IMR-90 (cell line): ENCODE data around the gene AUTS2. TPM values are rescaled to one million over a fixed set of nuclear protein-coding genes. Genes with fewer than 3 reads are reported as not detected.
"Not testable (repeated sequence)": the region's sequence is repeated elsewhere in the genome, so short reads cannot be mapped to it uniquely, and the experiment has no call there.

ENCODE experiments used
- ATAC-seq: fragments of 200-7000 bp; cut with Tn5 transposase; 2 replicates; pipeline ENCODE4 v1.9.1; 2020; ENCODE audit warnings: low read depth, mild to moderate bottlenecking, moderate library complexity
- BruUV-seq: library from RNA; stranded (reverse); fragments of 400-500 nt; replicated peaks from 2 replicates; lab custom pipeline; 2021; lab: Mats Ljungman, UMichigan
- CTCF ChIA-PET: fragments of 300-600 bp; formaldehyde crosslinking; extraction: SDS; loops from one replicate; lab custom pipeline; 2021; ENCODE audit warnings: antibody characterized with exemption; lab: Yijun Ruan, JAX
- POLR2A ChIA-PET: fragments of 300-600 bp; sonication (Branson Sonifier 250); formaldehyde crosslinking; loops from one replicate; lab custom pipeline; 2022; ENCODE audit warnings: antibody characterized with exemption; ENCODE audit not compliant: unreplicated experiment; lab: Charles Lee
- DNase-seq: peaks from one replicate; pipeline ENCODE4 v3.0.0; 2013
- H2AFZ ChIP-seq: replicated peaks from 2 replicates; pipeline ENCODE3; 2013; ENCODE audit warnings: low read length, mild to moderate bottlenecking; ENCODE audit not compliant: poor library complexity
- H2AK5ac ChIP-seq: 2 replicates; pipeline ENCODE4 v1.6.1; 2013; ENCODE audit warnings: low read depth, low read length, inconsistent platforms
- H2AK9ac ChIP-seq: replicated peaks from 2 replicates; pipeline ENCODE3; 2013; ENCODE audit warnings: mild to moderate bottlenecking, low read depth, low read length, moderate library complexity; ENCODE audit not compliant: poor library complexity
- H2BK120ac ChIP-seq: 2 replicates; pipeline ENCODE4 v1.6.1; 2013; ENCODE audit warnings: low read depth, low read length, inconsistent platforms
- H2BK15ac ChIP-seq: 3 replicates; pipeline ENCODE4 v1.6.1; 2013; ENCODE audit warnings: low read depth, low read length, inconsistent platforms
- H2BK20ac ChIP-seq: 2 replicates; pipeline ENCODE4 v1.6.1; 2013; ENCODE audit warnings: low read depth, mild to moderate bottlenecking, inconsistent platforms, low read length, moderate library complexity
- H2BK5ac ChIP-seq: 2 replicates; pipeline ENCODE4 v1.6.1; 2013; ENCODE audit warnings: mild to moderate bottlenecking, low read depth, low read length, inconsistent platforms; ENCODE audit not compliant: poor library complexity, severe bottlenecking
- H3K14ac ChIP-seq: replicated peaks from 2 replicates; pipeline ENCODE4 v1.6.1; 2013; ENCODE audit warnings: low read depth, low read length, inconsistent platforms
- H3K18ac ChIP-seq: 2 replicates; pipeline ENCODE4 v1.6.1; 2013; ENCODE audit warnings: low read depth, low read length, control low read depth
- H3K23ac ChIP-seq: 2 replicates; pipeline ENCODE4 v1.6.1; 2013; ENCODE audit warnings: low read depth, low read length, inconsistent platforms
- H3K27ac ChIP-seq: 2 replicates; pipeline ENCODE4 v1.5.1; 2013; ENCODE audit warnings: mild to moderate bottlenecking, control low read depth, low read length; ENCODE audit not compliant: insufficient read depth
- H3K27me3 ChIP-seq: 2 replicates; pipeline ENCODE4 v1.6.1; 2013; ENCODE audit warnings: low read length; ENCODE audit not compliant: control insufficient read depth, insufficient read depth
- H3K36me3 ChIP-seq: 2 replicates; pipeline ENCODE4 v1.6.1; 2013; ENCODE audit warnings: low read length, mixed read lengths; ENCODE audit not compliant: control insufficient read depth, insufficient read depth
- H3K4ac ChIP-seq: 2 replicates; pipeline ENCODE4 v1.6.1; 2013; ENCODE audit warnings: low read depth, low read length, inconsistent platforms
- H3K4me1 ChIP-seq: 2 replicates; pipeline ENCODE4 v1.6.1; 2013; ENCODE audit warnings: low read length, mixed read lengths; ENCODE audit not compliant: control insufficient read depth, insufficient read depth
- H3K4me2 ChIP-seq: 2 replicates; pipeline ENCODE4 v1.6.1; 2013; ENCODE audit warnings: low read depth, mild to moderate bottlenecking, control low read depth, low read length, moderate library complexity
- H3K4me3 ChIP-seq: 2 replicates; pipeline ENCODE4 v1.5.1; 2013; ENCODE audit warnings: low read depth, mild to moderate bottlenecking, control low read depth, low read length, moderate library complexity; ENCODE audit not compliant: insufficient read depth
- H3K56ac ChIP-seq: 2 replicates; pipeline ENCODE4 v1.6.1; 2013; ENCODE audit warnings: low read length, inconsistent platforms; ENCODE audit not compliant: insufficient read depth; ENCODE audit errors: extremely low read depth
- H3K79me1 ChIP-seq, 2 experiments: 2 replicates each; pipeline ENCODE4 v1.6.1; 2013; ENCODE audit warnings: low read length in 2 of 2, inconsistent platforms in 1 of 2, low read depth in 1 of 2
- H3K9ac ChIP-seq: 2 replicates; pipeline ENCODE4 v1.6.1; 2013; ENCODE audit warnings: low read depth, low read length, control low read depth
- H3K9me1 ChIP-seq: 2 replicates; pipeline ENCODE4 v1.6.1; 2013; ENCODE audit warnings: low read length, inconsistent platforms; ENCODE audit not compliant: insufficient read depth
- H3K9me3 ChIP-seq: 2 replicates; pipeline ENCODE4 v1.6.1; 2013; ENCODE audit warnings: low read length; ENCODE audit not compliant: control insufficient read depth, insufficient read depth
- H4K20me1 ChIP-seq: 2 replicates; pipeline ENCODE4 v1.6.1; 2013; ENCODE audit warnings: low read length, inconsistent platforms; ENCODE audit not compliant: insufficient read depth
- H4K5ac ChIP-seq: 2 replicates; pipeline ENCODE4 v1.6.1; 2013; ENCODE audit warnings: mild to moderate bottlenecking, low read depth, low read length, control low read depth
- H4K8ac ChIP-seq, 2 experiments: 2 replicates each; pipeline ENCODE4 v1.6.1; 2013; ENCODE audit warnings: low read depth in 2 of 2, low read length in 2 of 2, control low read depth in 1 of 2, inconsistent platforms in 1 of 2
- H4K91ac ChIP-seq: 2 replicates; pipeline ENCODE4 v1.6.1; 2013; ENCODE audit warnings: low read depth, low read length, inconsistent platforms; ENCODE audit not compliant: insufficient read depth
- WGBS, 2 experiments: methylation state at CpG; one replicate each; pipeline versions ENCODE4 v1.1.5 to v1.1.7; 2013; ENCODE audit warnings: missing lambda C conversion rate in 2 of 2; ENCODE audit not compliant: insufficient read length in 1 of 2; ENCODE audit errors: extremely low coverage in 2 of 2; 5-methylcytosine and 5-hydroxymethylcytosine counted together
- dilution Hi-C: fragments of 300-500 bp; cut with HindIII; formaldehyde crosslinking; loops from one replicate; pipeline ENCODE4 v1.14.3; 2018; ENCODE audit warnings: low sequenced_read_pairs; ENCODE audit not compliant: unreplicated experiment
- in situ Hi-C: fragments of 300-500 bp; cut with MboI; formaldehyde crosslinking; loops from 3 replicates; pipeline ENCODE4 v1.14.3; 2019; ENCODE audit warnings: low sequenced_read_pairs, inconsistent platforms, mixed read lengths
- intact Hi-C: fragments of 100-400 bp; cut with micrococcal nuclease; formaldehyde crosslinking; loops from 2 replicates; pipeline ENCODE4 v1.10.0; 2022
- polyA plus RNA-seq, 3 experiments: library from polyadenylated mRNA; depleted of rRNA; stranded (reverse); fragments of >200 nt; gene quantifications; 2 replicates each; pipeline ENCODE4 v1.2.3, GENCODE V29; 2012; ENCODE audit warnings: low replicate concordance in 1 of 3
- total RNA-seq: library from RNA; depleted of rRNA; stranded (reverse); fragments of >200 nt; gene quantifications from 2 replicates; pipeline ENCODE4 v1.2.3, GENCODE V29; 2012

Gene AUTS2
- total and polyA plus RNA-seq, 2 of the 4 experiments (the other 2 are of a cell fraction): 0.90 to 3.0 TPM

DNA sequence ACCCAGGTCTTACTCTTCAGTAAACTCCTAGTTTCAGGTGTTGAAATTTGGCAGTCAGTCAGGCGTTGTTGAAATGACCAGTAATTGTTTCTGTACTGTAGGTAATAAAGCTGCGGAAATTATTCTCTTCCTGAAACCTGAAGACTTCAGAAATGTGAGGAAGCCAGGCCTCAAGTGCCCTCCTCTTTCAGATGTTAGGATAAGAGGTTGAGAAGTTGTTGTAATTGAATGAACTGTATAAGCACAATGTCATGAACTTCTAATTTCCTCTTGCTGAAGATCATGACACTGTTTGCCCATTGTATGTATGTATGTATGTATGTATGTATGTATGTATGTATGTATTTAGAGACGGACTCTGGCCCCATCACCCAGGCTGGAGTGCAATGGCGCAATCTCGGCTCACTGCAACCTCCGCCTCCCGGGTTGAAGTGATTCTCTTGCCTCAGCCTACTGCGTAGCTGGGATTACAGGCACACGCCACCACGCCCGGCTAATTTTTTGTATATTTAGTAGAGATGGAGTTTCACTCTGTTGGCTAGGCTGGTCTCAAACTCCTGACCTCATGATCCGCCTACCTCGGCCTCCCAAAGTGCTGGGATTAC, 1131.4 kb downstream of the AUTS2 start:
- H4K91ac ChIP-seq, H3K9ac ChIP-seq, H3K4me1 ChIP-seq, ATAC-seq, H3K4me2 ChIP-seq, H3K14ac ChIP-seq, BruUV-seq, H3K27ac ChIP-seq, H2AK5ac ChIP-seq, H2AK9ac ChIP-seq, H2AFZ ChIP-seq, dilution Hi-C loops, H3K36me3 ChIP-seq, H2BK120ac ChIP-seq, H4K8ac ChIP-seq, H3K9me1 ChIP-seq, H2BK20ac ChIP-seq, H3K56ac ChIP-seq, H4K5ac ChIP-seq, DNase-seq, H3K4ac ChIP-seq, CTCF ChIA-PET, H4K20me1 ChIP-seq, H3K4me3 ChIP-seq, H3K27me3 ChIP-seq, H3K18ac ChIP-seq, in situ Hi-C loops, POLR2A ChIA-PET, H3K23ac ChIP-seq, H3K9me3 ChIP-seq, H2BK15ac ChIP-seq, intact Hi-C loops, H2BK5ac ChIP-seq: not testable (repeated sequence)
- no CpG with 5 or more reads among the region's 13 CpGs for WGBS, 2 experiments
- peaks cover 2 to 13% of the 10 kb centered on the region in 2 experiments; a peak in 1 of 4 replicates for H3K79me1 ChIP-seq
